Measurements from ENCODE around the gene ANO1. TPM values are rescaled to one million over a fixed set of nuclear protein-coding genes. Genes with fewer than 3 reads are reported as not detected.

Gene ANO1
- total RNA-seq, 1 donor from 2014 or later = 0.14 TPM

DNA sequence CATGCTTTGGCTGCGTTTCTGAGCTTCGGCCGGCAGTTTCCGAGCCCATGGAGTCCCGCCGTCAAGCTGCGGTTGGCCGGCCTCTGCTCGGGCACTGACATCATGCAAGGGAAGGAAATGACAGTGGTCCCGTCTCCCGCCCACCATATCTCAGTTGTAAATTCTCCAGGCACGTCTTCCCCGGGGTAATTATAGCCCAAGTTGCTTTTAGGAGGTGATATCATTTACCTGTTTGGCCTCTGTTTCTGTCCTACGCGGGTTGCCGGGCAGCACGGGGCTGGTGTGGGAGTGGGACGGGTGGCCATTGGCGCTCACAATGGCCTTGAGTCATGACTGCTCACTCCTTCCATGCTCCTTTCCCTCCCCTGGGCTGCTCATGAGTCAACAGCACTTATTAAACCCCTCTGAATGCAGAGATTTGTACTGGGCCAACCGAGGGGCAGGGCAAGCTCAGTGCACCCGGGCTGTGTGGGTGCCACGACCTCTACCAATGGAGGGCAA is 4.2 kb upstream of the ANO1 start:
- peaks cover 17% of the 10 kb centered on the region for H3K4me1 ChIP-seq (ENCODE audit: insufficient read depth, low read length)
- H3K9me3 ChIP-seq (ENCODE audit: insufficient read depth, low read depth, low read length) = no peaks in the 10 kb centered on the region
- H3K4me2 ChIP-seq (ENCODE audit: low read length) = peak overlapping the region; percentile 73
- no peak overlapping the region for H3K4me3 ChIP-seq (ENCODE audit: insufficient read depth, low read depth, low read length)
- Mint-ChIP-seq H3K36me3 (ENCODE audit: low read depth, unreplicated experiment) (no peaks in the 10 kb centered on the region), H3K4me1 (ENCODE audit: low read depth, unreplicated experiment) (peaks cover 2% of the 10 kb centered on the region), H3K27ac (ENCODE audit: unreplicated experiment) (no peak overlapping the region), H3K9me3 (ENCODE audit: unreplicated experiment) (peaks cover 2% of the 10 kb centered on the region), H3K4me3 (ENCODE audit: unreplicated experiment) (peak overlapping the region; percentile 16), H3K27me3 (ENCODE audit: low read depth, unreplicated experiment) (peaks cover 79% of the 10 kb centered on the region)
- DNase-seq (ENCODE audit: low read depth) (peak; percentile 86), FAIRE-seq (no peak)
- TF ChIP-seq EZH2 (IDR thresholded peaks at IDR 0.05; ENCODE audit: insufficient read depth, low read length) = no peak
- TF ChIP-seq, protein P1, sequence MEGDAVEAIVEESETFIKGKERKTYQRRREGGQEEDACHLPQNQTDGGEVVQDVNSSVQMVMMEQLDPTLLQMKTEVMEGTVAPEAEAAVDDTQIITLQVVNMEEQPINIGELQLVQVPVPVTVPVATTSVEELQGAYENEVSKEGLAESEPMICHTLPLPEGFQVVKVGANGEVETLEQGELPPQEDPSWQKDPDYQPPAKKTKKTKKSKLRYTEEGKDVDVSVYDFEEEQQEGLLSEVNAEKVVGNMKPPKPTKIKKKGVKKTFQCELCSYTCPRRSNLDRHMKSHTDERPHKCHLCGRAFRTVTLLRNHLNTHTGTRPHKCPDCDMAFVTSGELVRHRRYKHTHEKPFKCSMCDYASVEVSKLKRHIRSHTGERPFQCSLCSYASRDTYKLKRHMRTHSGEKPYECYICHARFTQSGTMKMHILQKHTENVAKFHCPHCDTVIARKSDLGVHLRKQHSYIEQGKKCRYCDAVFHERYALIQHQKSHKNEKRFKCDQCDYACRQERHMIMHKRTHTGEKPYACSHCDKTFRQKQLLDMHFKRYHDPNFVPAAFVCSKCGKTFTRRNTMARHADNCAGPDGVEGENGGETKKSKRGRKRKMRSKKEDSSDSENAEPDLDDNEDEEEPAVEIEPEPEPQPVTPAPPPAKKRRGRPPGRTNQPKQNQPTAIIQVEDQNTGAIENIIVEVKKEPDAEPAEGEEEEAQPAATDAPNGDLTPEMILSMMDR (IDR thresholded peaks at IDR 0.05; ENCODE audit: insufficient read depth, low read depth, low read length) = no peak
- H2AFZ ChIP-seq (ENCODE audit: low read depth, low read length) = no peak overlapping the region
- no peaks in the 10 kb centered on the region for H3K79me2 ChIP-seq (ENCODE audit: insufficient read depth, low read length)
- no peaks in the 10 kb centered on the region for H3K36me3 ChIP-seq (ENCODE audit: insufficient read depth, low read length)
- peak overlapping the region; percentile 68 for H3K27ac ChIP-seq (ENCODE audit: low read depth, low read length)
- no peaks in the 10 kb centered on the region for H4K20me1 ChIP-seq (ENCODE audit: insufficient read depth, low read length)
- peak overlapping the region; percentile 63 for H3K9ac ChIP-seq (ENCODE audit: low read length)
- peaks cover 16% of the 10 kb centered on the region for H3K27me3 ChIP-seq (ENCODE audit: insufficient read depth, low read length)

DNA sequence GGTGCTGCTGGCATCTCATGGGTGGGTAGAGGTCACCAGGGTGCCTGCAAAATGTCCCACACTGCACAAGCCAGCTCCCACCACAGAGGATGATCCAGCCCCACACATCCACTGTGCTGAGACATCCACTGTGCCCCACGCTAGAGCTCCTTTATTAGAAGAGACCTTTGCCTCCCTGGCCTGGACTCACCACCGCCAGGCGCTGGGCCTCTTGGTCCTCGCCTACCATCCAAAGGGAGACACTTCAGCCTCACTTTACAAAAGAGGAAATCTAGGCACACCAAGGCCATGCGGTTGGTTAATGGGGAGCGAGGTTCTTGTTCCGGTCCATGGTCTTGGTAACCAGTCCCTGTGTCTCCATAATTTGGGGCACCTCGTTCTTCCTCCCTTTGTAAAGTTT is 3.4 kb upstream of the ANO1 start:
- Mint-ChIP-seq H3K9me3 (ENCODE audit: unreplicated experiment) (peaks cover 2% of the 10 kb centered on the region), H3K27me3 (ENCODE audit: low read depth, unreplicated experiment) (peaks cover 79% of the 10 kb centered on the region), H3K4me1 (ENCODE audit: low read depth, unreplicated experiment) (peaks cover 2% of the 10 kb centered on the region), H3K36me3 (ENCODE audit: low read depth, unreplicated experiment) (no peaks in the 10 kb centered on the region), H3K4me3 (ENCODE audit: unreplicated experiment) (no peak overlapping the region), H3K27ac (ENCODE audit: unreplicated experiment) (no peak overlapping the region)
- Histone ChIP-seq H2AFZ (ENCODE audit: low read depth, low read length) (no peak overlapping the region), H3K27ac (ENCODE audit: low read depth, low read length) (no peak overlapping the region), H3K9ac (ENCODE audit: low read length) (peak overlapping the region; percentile 9), H3K79me2 (ENCODE audit: insufficient read depth, low read length) (no peaks in the 10 kb centered on the region), H4K20me1 (ENCODE audit: insufficient read depth, low read length) (no peaks in the 10 kb centered on the region), H3K4me2 (ENCODE audit: low read length) (no peak overlapping the region), H3K27me3 (ENCODE audit: insufficient read depth, low read length) (peaks cover 8% of the 10 kb centered on the region), H3K9me3 (ENCODE audit: insufficient read depth, low read depth, low read length) (no peaks in the 10 kb centered on the region), H3K4me3 (ENCODE audit: insufficient read depth, low read depth, low read length) (no peak overlapping the region), H3K4me1 (ENCODE audit: insufficient read depth, low read length) (peaks cover 17% of the 10 kb centered on the region), H3K36me3 (ENCODE audit: insufficient read depth, low read length) (no peaks in the 10 kb centered on the region)
- FAIRE-seq (no peak), DNase-seq (ENCODE audit: low read depth) (no peak)
- TF ChIP-seq EZH2 (IDR thresholded peaks at IDR 0.05; ENCODE audit: insufficient read depth, low read length) = no peak
- TF ChIP-seq, protein P1 (IDR thresholded peaks at IDR 0.05; ENCODE audit: insufficient read depth, low read depth, low read length) = no peak

- FAIRE-seq = no peak
- peaks cover 11% of the 10 kb centered on the region for H3K27me3 ChIP-seq (ENCODE audit: insufficient read depth, low read length)
Measured at GRCh38 chr11:70075836-70076235, 2.3 kb upstream of the ANO1 start.

More at GRCh38 chr11:70075836-70076235, 2.3 kb upstream of the ANO1 start:
- Histone ChIP-seq H2AFZ (ENCODE audit: low read depth, low read length) (no peak overlapping the region), H3K9me3 (ENCODE audit: insufficient read depth, low read depth, low read length) (no peaks in the 10 kb centered on the region), H3K27ac (ENCODE audit: low read depth, low read length) (no peak overlapping the region), H3K36me3 (ENCODE audit: insufficient read depth, low read length) (no peaks in the 10 kb centered on the region), H3K4me2 (ENCODE audit: low read length) (no peak overlapping the region), H4K20me1 (ENCODE audit: insufficient read depth, low read length) (no peaks in the 10 kb centered on the region), H3K4me1 (ENCODE audit: insufficient read depth, low read length) (peaks cover 17% of the 10 kb centered on the region), H3K4me3 (ENCODE audit: insufficient read depth, low read depth, low read length) (no peak overlapping the region), H3K79me2 (ENCODE audit: insufficient read depth, low read length) (no peaks in the 10 kb centered on the region), H3K9ac (ENCODE audit: low read length) (no peak overlapping the region)
- peaks cover 2% of the 10 kb centered on the region for H3K4me1 Mint-ChIP-seq (ENCODE audit: low read depth, unreplicated experiment)
- H3K9me3 Mint-ChIP-seq (ENCODE audit: unreplicated experiment) = peaks cover 2% of the 10 kb centered on the region
- DNase-seq (ENCODE audit: low read depth) = no peak
- no peak overlapping the region for H3K4me3 Mint-ChIP-seq (ENCODE audit: unreplicated experiment)
- TF ChIP-seq, protein P1 (IDR thresholded peaks at IDR 0.05; ENCODE audit: insufficient read depth, low read depth, low read length) = no peak
- TF ChIP-seq EZH2 (IDR thresholded peaks at IDR 0.05; ENCODE audit: insufficient read depth, low read length) = no peak
- H3K27ac Mint-ChIP-seq (ENCODE audit: unreplicated experiment) = no peak overlapping the region
- H3K36me3 Mint-ChIP-seq (ENCODE audit: low read depth, unreplicated experiment) = no peaks in the 10 kb centered on the region
- peaks cover 84% of the 10 kb centered on the region for H3K27me3 Mint-ChIP-seq (ENCODE audit: low read depth, unreplicated experiment)
